ENCODE results near the gene PDE9A. TPM values are rescaled to one million over a fixed set of nuclear protein-coding genes. Genes with fewer than 3 reads are reported as not detected.

PDE9A gene
- total RNA-seq, 4 donors from 2014 or later: 0.59 to 15.0 (median 6.9) TPM

DNA sequence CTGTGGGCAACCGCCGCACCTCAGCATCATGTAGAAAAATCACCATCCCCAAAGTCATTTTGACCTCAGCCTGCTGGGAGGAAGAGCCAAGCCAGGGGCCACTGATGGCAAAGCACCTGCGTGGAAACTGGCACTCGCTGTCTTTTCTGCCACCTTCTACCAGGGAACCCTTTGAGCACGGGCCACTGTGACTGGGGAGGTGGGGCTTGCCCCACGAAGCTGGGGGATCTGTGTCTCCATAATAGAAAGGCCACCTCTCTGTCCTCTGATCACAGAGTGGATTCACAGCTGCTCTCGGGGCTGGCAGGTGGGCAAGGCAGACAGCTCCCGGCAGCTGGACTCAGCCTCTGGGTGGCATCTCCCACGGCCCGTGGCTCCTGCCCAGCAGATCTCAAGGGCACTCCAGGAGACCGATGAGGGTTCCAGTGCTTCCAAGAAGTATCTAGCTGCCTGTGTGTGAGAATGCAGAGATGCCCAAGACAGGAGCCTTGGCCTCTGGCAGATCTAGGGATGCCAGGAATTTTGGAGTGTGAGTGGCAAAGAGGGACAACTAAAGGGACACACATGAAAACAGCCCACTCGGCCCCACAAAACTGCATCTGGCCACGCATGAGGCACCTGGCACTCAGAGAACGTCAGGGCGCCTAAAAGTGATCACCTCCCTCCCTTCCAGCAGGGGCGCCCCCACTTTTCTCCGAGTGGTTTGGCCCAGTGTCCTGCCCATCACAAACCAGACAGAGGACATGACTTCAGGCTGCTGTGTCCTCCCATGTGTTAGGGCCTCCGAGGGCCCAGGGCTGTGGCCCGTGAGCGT is 102.6 kb downstream of the PDE9A start:
- Histone ChIP-seq H3K4me1 (no peaks in the 10 kb centered on the region), H3K27me3 (no peaks in the 10 kb centered on the region), H3K27ac (no peak overlapping the region), H3K36me3 (no peaks in the 10 kb centered on the region), H3K9me3 (no peaks in the 10 kb centered on the region), H3K4me3 (no peak overlapping the region)
- TF ChIP-seq, protein P1, sequence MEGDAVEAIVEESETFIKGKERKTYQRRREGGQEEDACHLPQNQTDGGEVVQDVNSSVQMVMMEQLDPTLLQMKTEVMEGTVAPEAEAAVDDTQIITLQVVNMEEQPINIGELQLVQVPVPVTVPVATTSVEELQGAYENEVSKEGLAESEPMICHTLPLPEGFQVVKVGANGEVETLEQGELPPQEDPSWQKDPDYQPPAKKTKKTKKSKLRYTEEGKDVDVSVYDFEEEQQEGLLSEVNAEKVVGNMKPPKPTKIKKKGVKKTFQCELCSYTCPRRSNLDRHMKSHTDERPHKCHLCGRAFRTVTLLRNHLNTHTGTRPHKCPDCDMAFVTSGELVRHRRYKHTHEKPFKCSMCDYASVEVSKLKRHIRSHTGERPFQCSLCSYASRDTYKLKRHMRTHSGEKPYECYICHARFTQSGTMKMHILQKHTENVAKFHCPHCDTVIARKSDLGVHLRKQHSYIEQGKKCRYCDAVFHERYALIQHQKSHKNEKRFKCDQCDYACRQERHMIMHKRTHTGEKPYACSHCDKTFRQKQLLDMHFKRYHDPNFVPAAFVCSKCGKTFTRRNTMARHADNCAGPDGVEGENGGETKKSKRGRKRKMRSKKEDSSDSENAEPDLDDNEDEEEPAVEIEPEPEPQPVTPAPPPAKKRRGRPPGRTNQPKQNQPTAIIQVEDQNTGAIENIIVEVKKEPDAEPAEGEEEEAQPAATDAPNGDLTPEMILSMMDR (IDR thresholded peaks at IDR 0.05): no peak
- no peak for TF ChIP-seq POLR2A (IDR thresholded peaks at IDR 0.05)
- no peak for DNase-seq
- intact Hi-C loops (cut with DNase I; ENCODE audit: low total_unique reads): no loop called here

DNA sequence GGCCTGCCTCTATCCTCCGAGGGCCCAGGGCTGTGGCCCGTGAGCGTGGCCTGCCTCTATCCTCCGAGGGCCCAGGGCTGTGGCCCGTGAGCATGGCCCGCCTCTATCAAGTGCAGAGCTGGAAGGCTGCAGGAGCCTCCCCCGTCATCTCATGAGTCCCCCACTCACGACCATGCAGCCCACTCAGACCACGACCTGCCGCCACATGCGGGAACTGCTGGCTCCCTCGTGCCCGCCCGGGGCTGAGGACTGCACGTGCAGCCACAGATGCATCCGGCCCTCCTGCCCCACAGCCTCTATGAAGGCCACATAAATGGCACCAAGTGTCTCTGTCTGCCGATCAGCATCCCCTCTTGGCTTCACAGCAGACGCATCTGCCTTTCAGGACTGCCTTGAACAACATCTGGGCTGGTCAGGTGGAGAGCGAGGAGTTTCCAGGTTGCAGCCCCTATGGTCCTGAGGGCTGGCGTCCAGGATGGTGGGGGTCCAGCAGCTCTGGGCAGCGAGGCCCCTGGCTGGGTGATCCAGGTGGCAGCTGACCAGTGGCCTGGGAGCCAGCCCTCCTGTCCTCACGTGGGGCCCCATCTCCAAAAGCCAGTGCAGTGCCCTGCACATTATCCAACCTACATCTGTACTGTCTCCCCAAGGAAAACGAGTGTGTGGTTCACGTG is 103.3 kb downstream of the PDE9A start:
- intact Hi-C loops (cut with DNase I; ENCODE audit: low total_unique reads): no loop called here
- Histone ChIP-seq H3K4me3 (no peak overlapping the region), H3K9me3 (no peaks in the 10 kb centered on the region), H3K27me3 (no peaks in the 10 kb centered on the region), H3K36me3 (no peaks in the 10 kb centered on the region), H3K27ac (no peak overlapping the region), H3K4me1 (no peaks in the 10 kb centered on the region)
- TF ChIP-seq, protein P1 (IDR thresholded peaks at IDR 0.05): no peak
- TF ChIP-seq POLR2A (IDR thresholded peaks at IDR 0.05): no peak
- DNase-seq: no peak

- Histone ChIP-seq H3K4me3 (no peak overlapping the region), H3K27ac (no peak overlapping the region), H3K36me3 (no peaks in the 10 kb centered on the region), H3K9me3 (no peaks in the 10 kb centered on the region), H3K4me1 (no peaks in the 10 kb centered on the region), H3K27me3 (no peaks in the 10 kb centered on the region)
- intact Hi-C loops (cut with DNase I; ENCODE audit: low total_unique reads): no loop called here
- DNase-seq: no peak
- TF ChIP-seq, protein P1 (IDR thresholded peaks at IDR 0.05): no peak
- no peak for TF ChIP-seq POLR2A (IDR thresholded peaks at IDR 0.05)
Observed at GRCh38 chr21:42757422-42757821, 104.0 kb downstream of the PDE9A start.

GRCh38 chr21:42757826-42758655 is 104.6 kb downstream of the PDE9A start:
- Histone ChIP-seq H3K4me1 (no peaks in the 10 kb centered on the region), H3K27me3 (no peaks in the 10 kb centered on the region), H3K36me3 (no peaks in the 10 kb centered on the region), H3K4me3 (no peak overlapping the region), H3K9me3 (no peaks in the 10 kb centered on the region), H3K27ac (no peak overlapping the region)
- no peak for TF ChIP-seq POLR2A (IDR thresholded peaks at IDR 0.05)
- TF ChIP-seq, protein P1 (IDR thresholded peaks at IDR 0.05): no peak
- intact Hi-C loops (cut with DNase I; ENCODE audit: low total_unique reads): no loop called here
- DNase-seq: no peak
